ENCODE measurements around the gene OR2V1. TPM values are rescaled to one million over a fixed set of nuclear protein-coding genes. Genes with fewer than 3 reads are reported as not detected.

Gene OR2V1
- total RNA-seq, 1 donor from 2014 or later = not detected

DNA sequence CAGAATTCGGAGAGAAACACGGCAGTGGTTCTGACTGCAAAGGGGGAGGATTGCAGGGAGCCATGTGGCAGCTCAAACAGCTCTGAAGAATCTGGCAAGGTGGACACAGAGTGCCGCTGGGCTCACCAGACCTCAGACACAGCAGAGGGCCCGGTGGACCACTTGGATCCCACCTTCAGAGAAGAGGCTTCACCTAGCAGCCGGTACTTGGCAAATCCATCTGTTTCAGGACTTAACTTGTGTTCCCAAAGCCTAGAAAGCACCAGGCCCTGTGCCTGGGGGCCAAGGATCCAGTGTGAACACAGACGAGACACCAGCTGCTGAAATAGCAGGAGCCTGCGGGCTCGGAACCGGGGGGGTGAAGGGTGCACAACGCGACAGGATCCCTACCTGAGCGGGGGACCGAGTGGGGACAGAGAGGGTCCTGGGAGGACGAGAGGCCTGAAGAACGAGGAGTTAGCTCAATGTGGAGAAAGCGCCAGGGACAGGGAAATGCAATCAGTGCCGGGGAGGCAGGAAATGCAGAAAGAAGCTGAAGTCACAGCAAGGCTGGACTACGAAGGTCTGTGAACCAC, 46.3 kb downstream of the OR2V1 start:
- Histone ChIP-seq H3K27ac (no peak overlapping the region), H3K9me3 (no peaks in the 10 kb centered on the region), H3K36me3 (no peaks in the 10 kb centered on the region), H3K4me1 (no peaks in the 10 kb centered on the region), H3K4me3 (no peak overlapping the region), H3K27me3 (no peaks in the 10 kb centered on the region)
- intact Hi-C loops (cut with DNase I) = no loop called here
- no peak for DNase-seq (ENCODE audit: low spot score in 2 of 2)
- TF ChIP-seq, protein P1, sequence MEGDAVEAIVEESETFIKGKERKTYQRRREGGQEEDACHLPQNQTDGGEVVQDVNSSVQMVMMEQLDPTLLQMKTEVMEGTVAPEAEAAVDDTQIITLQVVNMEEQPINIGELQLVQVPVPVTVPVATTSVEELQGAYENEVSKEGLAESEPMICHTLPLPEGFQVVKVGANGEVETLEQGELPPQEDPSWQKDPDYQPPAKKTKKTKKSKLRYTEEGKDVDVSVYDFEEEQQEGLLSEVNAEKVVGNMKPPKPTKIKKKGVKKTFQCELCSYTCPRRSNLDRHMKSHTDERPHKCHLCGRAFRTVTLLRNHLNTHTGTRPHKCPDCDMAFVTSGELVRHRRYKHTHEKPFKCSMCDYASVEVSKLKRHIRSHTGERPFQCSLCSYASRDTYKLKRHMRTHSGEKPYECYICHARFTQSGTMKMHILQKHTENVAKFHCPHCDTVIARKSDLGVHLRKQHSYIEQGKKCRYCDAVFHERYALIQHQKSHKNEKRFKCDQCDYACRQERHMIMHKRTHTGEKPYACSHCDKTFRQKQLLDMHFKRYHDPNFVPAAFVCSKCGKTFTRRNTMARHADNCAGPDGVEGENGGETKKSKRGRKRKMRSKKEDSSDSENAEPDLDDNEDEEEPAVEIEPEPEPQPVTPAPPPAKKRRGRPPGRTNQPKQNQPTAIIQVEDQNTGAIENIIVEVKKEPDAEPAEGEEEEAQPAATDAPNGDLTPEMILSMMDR (IDR thresholded peaks at IDR 0.05) = no peak

DNA sequence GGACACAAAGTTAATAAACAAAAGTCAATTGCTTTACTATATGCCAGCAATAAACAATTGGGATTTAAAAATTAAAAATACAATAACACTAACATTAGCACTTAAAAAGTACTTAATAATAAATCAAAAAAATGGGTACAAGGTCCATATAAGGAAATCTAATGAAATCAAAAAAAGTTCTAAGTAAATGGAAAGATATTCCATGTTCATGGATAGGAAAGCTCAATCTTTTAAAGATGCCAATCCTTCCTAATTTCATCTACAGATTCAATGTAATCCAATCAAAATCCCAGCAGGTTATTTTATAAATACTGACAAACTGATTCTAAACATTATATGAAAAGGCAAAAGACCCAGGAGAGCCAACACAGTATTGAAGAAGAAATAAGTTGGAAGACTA, 49.0 kb downstream of the OR2V1 start:
- Histone ChIP-seq H3K27me3 (no peaks in the 10 kb centered on the region), H3K9me3 (no peaks in the 10 kb centered on the region), H3K36me3 (no peaks in the 10 kb centered on the region), H3K4me1 (no peaks in the 10 kb centered on the region), H3K4me3 (no peak overlapping the region), H3K27ac (no peak overlapping the region)
- TF ChIP-seq, protein P1 (IDR thresholded peaks at IDR 0.05) = no peak
- intact Hi-C loops (cut with DNase I) = no loop called here
- no peak for DNase-seq (ENCODE audit: low spot score in 2 of 2)

DNA sequence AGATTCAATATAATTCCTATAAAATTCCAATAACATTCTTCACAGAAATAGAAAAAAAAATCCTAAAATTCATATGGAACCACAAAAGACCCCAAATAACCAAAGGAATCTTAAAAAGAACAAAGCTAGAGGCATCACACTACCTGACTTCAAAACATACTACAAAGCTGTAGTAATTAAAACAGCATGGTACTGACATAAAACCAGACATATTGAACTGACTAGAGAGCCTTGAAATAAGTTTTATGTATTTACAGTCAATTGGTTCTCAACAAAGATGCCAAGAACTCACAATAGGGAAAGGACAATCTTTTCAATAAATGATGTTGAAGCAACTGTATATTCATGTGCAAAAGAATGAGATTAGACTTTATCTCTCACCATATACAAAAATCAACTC, 54.0 kb downstream of the OR2V1 start:
- no peak overlapping the region for H3K27ac ChIP-seq
- no peaks in the 10 kb centered on the region for H3K9me3 ChIP-seq
- H3K4me1 ChIP-seq = no peaks in the 10 kb centered on the region
- no peak overlapping the region for H3K4me3 ChIP-seq
- H3K27me3 ChIP-seq = no peaks in the 10 kb centered on the region
- TF ChIP-seq, protein P1 (IDR thresholded peaks at IDR 0.05) = no peak
- no peak for DNase-seq (ENCODE audit: low spot score in 2 of 2)
- intact Hi-C loops (cut with DNase I) = no loop called here
- no peaks in the 10 kb centered on the region for H3K36me3 ChIP-seq

Other genes with a start within 250 kb of the OR2V1 start
- gene BTNL8, start 232.0 kb downstream of the OR2V1 start, total RNA-seq = not detected
- not detected for gene BTNL3, start 142.3 kb downstream of the OR2V1 start, total RNA-seq
- 105 TPM for gene BTNL9, start 90.9 kb downstream of the OR2V1 start, total RNA-seq
- gene OR2V2, start 16.4 kb upstream of the OR2V1 start, total RNA-seq = not detected
- 6.1 TPM for gene TRIM7, start 74.0 kb upstream of the OR2V1 start, total RNA-seq
- gene TRIM41, start 92.1 kb upstream of the OR2V1 start, total RNA-seq = 105 TPM
- 2,870 TPM for gene RACK1, start 112.7 kb upstream of the OR2V1 start, total RNA-seq
- 21.2 TPM for gene TRIM52, start 130.0 kb upstream of the OR2V1 start, total RNA-seq
- not detected for gene OR4F3, start 236.1 kb upstream of the OR2V1 start, total RNA-seq

Measured in ascending aorta (tissue), 2 donors.